ENCODE data around the gene KRT82. TPM values are rescaled to one million over a fixed set of nuclear protein-coding genes. Genes with fewer than 3 reads are reported as not detected.

KRT82 gene
- total RNA-seq, 1 donor from 2014 or later: not detected

DNA sequence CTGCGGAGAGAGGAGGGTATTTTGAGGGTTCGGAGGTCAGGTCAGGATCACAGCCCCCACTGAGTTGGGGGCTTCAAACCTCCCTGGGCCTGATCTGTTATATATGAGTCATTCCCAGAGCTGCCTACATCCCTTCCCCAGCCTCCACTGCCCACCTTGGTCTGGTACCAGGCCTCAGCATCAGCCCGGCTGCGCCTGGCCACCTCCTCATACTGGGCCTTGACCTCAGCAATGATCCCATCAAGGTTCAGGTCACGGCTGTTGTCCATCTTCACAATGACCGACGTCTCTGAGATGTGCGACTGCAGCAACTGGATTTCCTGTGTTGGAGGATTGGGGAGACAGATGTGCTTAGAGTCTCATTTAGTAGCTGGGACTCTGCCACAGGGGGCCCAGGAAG, 24.9 kb downstream of the KRT82 start:
- no peaks in the 10 kb centered on the region for H3K4me1 ChIP-seq
- no peak for DNase-seq
- intact Hi-C loops (cut with DNase I): no loop called here
- no peak overlapping the region for H3K27ac ChIP-seq
- H3K36me3 ChIP-seq: no peaks in the 10 kb centered on the region
- no peaks in the 10 kb centered on the region for H3K9me3 ChIP-seq
- no peak overlapping the region for H3K4me3 ChIP-seq
- ATAC-seq: no peak
- TF ChIP-seq, protein P1, sequence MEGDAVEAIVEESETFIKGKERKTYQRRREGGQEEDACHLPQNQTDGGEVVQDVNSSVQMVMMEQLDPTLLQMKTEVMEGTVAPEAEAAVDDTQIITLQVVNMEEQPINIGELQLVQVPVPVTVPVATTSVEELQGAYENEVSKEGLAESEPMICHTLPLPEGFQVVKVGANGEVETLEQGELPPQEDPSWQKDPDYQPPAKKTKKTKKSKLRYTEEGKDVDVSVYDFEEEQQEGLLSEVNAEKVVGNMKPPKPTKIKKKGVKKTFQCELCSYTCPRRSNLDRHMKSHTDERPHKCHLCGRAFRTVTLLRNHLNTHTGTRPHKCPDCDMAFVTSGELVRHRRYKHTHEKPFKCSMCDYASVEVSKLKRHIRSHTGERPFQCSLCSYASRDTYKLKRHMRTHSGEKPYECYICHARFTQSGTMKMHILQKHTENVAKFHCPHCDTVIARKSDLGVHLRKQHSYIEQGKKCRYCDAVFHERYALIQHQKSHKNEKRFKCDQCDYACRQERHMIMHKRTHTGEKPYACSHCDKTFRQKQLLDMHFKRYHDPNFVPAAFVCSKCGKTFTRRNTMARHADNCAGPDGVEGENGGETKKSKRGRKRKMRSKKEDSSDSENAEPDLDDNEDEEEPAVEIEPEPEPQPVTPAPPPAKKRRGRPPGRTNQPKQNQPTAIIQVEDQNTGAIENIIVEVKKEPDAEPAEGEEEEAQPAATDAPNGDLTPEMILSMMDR (IDR thresholded peaks at IDR 0.05): no peak
- peaks cover 8% of the 10 kb centered on the region for H3K27me3 ChIP-seq (ENCODE audit: low read depth)

DNA sequence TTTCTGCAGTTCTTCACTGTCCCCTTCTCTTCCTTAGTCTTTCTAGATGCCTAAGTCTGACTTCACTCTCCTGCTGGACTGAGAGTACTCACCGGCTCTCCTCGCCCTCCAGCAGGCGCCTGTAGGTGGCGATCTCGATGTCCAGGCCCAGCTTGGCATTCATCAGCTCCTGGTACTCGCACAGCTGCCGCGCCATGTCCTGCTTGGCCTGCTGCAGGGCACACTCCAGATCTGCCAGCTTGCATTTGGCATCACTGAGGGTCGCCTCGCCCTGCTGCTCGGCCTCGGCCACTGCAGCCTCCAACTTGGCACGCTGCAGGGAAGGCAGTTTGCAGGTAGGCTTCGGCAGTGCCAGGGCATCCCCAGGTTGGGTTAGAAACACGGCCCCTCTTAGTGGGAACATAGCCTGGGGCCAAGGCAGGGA, 25.9 kb downstream of the KRT82 start:
- intact Hi-C loops (cut with DNase I): no loop called here
- ATAC-seq (peak; percentile 26 to 56), DNase-seq (peak; percentile 46)

DNA sequence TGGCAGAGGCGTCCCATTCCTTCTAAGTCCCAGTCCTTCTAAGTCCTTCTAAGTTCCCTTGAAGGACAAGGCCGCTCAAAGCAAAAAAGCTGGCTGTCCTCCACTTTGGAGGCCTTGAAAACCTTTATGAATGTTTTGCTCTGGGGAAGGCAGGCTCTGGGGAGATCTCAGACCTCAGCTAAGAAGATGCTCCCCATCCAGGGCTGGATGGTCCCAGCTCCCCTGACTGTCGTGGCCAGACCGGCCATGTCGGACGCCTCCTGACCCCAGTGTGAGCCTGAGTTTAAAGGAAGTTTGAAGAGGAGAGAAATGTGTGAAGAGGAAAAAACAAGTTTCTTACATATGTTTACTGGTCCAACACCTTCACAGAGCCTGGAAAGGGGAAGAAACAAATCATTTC, 26.6 kb downstream of the KRT82 start:
- H3K4me1 ChIP-seq: no peaks in the 10 kb centered on the region
- peaks cover 8% of the 10 kb centered on the region for H3K27me3 ChIP-seq (ENCODE audit: low read depth)
- ATAC-seq: no peak
- no peaks in the 10 kb centered on the region for H3K36me3 ChIP-seq
- TF ChIP-seq, protein P1 (IDR thresholded peaks at IDR 0.05): no peak
- DNase-seq: no peak
- H3K27ac ChIP-seq: no peak overlapping the region
- no peaks in the 10 kb centered on the region for H3K9me3 ChIP-seq
- no peak overlapping the region for H3K4me3 ChIP-seq
- intact Hi-C loops (cut with DNase I): no loop called here

More for the DNA sequence above, 25.9 kb downstream of the KRT82 start:
- Histone ChIP-seq H3K27me3 (ENCODE audit: low read depth) (peaks cover 8% of the 10 kb centered on the region), H3K27ac (no peak overlapping the region), H3K9me3 (no peaks in the 10 kb centered on the region), H3K4me3 (no peak overlapping the region), H3K4me1 (no peaks in the 10 kb centered on the region), H3K36me3 (no peaks in the 10 kb centered on the region)
- TF ChIP-seq, protein P1 (IDR thresholded peaks at IDR 0.05): peak; percentile 51

DNA sequence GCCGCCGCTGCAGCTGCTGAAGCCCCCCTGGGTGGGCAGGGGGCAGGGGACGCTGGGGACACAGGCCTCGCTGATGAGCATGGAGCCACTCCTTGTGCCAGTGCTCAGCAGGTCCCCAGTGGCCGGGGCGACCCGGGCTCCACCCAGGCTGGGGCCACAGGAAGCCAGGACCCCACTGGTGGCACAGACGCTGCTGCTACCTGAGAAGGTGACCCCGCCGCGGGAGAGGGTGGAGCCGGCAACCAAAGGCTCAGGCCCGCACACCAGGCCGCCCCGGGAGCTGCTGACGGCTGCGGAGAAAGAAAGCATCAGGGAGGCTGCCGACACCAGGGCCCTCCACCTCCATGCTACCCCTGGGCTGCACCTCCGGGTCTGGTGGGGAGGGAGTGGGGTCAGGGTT, 28.0 kb downstream of the KRT82 start:
- Histone ChIP-seq H3K27me3 (ENCODE audit: low read depth) (peaks cover 8% of the 10 kb centered on the region), H3K27ac (no peak overlapping the region), H3K4me3 (no peak overlapping the region), H3K9me3 (no peaks in the 10 kb centered on the region), H3K4me1 (no peaks in the 10 kb centered on the region), H3K36me3 (no peaks in the 10 kb centered on the region)
- TF ChIP-seq, protein P1 (IDR thresholded peaks at IDR 0.05): no peak
- ATAC-seq (no peak), DNase-seq (no peak)
- intact Hi-C loops (cut with DNase I): no loop called here

DNA sequence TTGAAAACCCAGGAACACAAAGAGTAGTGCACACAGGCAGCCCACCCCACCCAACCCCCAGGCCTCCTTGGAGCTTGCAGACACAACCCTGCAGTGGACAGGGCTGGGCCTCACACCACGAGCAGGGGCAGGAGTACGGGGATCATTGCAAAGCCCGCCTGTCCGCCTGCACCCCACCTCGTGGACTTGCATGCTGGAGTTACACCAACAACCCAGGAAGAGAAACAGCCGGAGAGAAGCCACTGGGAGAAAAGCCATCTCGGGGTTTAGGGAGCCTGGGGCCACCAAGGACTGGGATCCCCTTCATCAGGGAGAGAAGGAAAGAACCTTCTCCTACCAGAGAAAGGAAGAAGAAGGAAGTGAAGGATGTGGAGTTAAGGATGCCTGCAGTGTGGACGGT, 28.9 kb downstream of the KRT82 start:
- TF ChIP-seq, protein P1 (IDR thresholded peaks at IDR 0.05): no peak
- no peak overlapping the region for H3K27ac ChIP-seq
- no peaks in the 10 kb centered on the region for H3K9me3 ChIP-seq
- H3K4me1 ChIP-seq: no peaks in the 10 kb centered on the region
- DNase-seq (no peak), ATAC-seq (no peak)
- intact Hi-C loops (cut with DNase I): no loop called here
- H3K4me3 ChIP-seq: no peak overlapping the region
- no peaks in the 10 kb centered on the region for H3K36me3 ChIP-seq
- peaks cover 8% of the 10 kb centered on the region for H3K27me3 ChIP-seq (ENCODE audit: low read depth)
